NCI-H510A (cell line): ENCODE results near the gene LLPH.

Experiments used
- DNase-seq: peaks from one replicate; lab custom pipeline; 2025; lab: John Stamatoyannopoulos, UW

Gene LLPH

DNA sequence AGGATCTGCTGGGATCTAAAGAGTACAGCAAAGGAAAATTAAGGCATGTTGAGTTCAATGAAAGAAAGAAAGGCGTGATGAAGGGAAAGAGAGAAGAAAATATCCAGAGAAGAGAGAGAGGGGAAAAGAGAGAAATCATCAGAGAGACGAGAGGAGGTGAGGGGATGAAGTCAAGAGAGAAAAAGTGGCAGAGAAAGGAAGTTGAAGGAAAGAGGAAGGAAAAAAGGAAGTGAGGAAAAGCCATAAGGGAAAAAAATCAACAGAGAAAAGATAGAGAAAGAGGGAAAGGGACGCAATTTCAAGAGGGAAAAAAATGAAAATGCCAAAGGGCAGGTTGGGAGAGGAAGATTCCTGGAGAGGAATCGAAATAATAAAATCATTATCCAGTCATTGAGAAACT is 40.4 kb downstream of the LLPH start:
- DNase-seq: no peak

DNA sequence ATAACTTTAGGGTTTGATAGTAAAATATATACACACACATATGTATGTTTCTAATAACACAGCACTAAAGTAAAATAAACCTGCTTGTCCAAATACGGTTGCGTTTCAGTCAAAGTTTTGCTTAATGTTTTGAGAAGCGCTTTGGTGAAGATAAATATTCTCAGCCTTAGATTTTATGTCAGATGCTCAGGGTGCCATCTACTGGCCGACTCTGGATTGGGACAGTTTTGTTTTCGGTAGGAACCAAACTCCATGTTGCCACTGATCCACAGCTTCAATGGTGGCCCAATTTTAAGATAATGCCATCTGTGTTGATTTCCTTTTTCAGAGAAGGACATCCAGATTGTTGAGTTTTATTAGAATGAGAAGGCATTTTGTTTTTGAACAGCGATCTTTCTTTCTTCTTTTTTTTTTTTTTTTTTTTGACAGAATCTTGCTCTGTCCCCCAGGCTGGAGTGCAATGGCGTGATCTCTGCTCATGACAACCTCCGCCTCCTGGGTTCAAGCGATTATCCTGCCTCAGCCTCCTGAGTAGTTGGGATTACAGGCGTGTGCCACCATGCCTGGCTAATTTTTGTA is 43.1 kb downstream of the LLPH start:
- no peak for DNase-seq

DNA sequence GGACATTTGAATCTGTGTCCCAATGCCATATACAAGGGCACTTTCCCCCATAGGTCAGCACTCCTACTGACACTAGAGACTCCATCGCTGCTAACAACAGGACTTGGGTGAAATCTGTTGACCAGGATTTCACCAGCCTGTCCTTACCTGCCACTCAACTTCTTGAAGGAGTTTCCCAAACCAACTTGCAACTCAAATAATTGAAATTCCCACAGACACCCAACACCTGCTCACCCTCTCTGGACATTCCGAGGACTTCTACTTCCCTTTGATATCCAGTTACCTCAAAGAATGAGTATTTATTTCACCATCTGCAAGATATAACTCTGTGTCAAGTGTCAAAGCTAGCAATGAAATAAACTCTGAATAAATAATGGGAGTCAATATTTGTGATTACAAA is 44.6 kb downstream of the LLPH start:
- DNase-seq: no peak

DNA sequence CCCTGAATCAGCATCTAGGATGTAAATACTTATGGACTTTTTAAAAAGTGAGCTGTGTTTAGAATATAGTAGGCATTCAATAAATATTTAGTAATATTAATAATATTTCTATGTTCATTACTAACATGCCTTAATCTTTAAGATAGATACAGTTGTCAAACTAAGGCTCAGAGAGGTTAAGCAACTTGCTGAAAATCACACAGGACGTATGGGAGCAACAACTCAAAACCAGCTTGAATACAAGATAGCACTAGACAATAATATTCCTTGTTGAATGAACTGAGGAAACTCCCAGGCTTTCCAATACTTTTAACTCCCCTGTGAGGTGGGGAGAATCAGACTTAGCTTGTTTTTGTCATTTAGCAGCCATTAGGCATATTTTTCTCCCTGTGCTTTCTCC is 45.3 kb downstream of the LLPH start:
- no peak for DNase-seq

DNA sequence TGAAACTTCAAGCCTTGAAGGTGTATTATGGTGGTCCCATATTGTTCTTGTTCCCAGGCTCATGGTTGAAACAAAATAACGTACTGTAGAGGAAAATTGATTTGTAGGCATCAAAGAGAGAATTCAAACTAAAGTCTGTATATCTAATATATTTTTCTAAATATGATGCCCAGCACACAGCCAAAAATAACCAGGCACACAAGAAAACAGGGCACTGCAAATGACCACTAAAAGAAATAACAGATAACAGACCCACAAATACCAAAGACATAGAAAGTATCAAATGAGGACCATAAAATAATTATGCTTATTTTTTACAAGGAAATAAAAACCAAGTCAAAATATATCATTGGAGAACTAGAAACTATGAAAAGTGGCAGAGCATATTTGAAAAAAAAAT is 46.8 kb downstream of the LLPH start:
- no peak for DNase-seq

DNA sequence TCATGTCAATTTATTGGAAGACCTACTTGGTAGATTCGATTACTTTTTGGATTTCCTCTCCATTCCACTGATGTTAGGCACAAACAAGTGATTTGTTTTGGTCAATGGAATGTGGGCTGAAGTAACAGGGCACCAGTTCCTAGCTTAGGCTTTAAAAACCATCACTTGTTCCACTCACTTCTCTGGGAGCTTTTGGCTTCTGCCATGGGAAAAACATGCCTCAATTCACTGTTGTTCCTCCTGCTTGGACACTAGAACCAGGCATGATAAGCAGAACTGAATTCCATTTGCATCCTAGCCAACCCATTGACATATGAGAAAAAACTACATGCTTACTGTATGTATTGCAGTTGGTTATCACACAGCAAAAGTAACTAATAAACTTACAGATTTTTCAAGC is 47.8 kb downstream of the LLPH start:
- no peak for DNase-seq

DNA sequence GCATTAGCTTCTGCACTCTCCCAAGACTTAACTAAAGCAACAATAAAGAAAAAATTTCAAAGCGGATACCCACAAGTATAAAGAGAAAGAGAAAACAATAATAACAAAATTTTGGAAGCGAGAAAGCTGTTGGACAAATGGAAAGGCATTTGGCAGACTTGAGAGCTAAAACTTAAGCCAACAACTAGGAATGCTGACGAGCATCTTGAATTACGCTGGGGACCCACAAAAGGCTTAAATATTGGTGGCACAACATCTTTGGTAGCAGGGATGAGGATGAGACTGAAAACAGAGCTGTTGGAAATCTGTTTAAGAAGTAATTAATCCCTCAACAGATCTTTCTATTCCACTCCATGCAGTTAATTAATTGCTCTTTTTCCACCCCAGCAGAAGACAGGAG is 49.8 kb downstream of the LLPH start:
- no peak for DNase-seq

DNA sequence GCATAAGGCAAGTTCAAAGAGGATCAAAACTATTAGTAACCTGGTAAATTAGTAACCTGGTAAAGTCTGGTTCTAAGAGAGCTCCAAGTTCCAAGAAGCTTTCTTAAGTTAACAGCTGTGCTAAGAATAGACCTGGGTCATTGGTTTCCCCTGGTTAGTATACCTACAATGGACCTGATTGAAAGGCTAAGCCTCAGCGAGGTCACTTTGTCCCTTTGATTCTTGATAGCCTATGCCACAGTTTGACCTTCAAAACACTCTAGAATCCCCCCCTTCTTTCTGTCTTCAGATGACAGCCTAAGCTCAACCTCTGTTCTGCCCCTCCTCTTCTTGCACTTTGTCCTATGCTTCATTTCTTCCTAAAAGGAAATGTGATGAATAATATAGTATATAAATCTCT is 53.0 kb downstream of the LLPH start:
- no peak for DNase-seq

DNA sequence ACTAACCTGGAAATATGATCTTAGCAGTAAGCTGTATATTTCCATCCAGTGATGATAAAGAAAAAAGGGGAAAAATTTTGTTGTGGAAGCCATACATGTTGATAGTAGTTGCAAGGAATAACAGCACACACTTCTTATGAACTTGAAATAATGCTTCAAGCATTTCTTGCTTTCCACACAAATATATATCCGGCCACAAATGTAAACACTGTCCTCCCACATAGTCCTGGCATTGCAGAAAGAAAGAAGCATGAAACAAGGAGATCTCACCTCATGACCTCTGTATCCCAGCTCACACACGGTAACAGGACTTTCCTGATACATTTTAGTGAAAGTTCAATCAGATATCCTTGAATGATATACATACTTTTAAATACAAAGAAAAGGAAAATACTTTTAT is 56.0 kb downstream of the LLPH start:
- no peak for DNase-seq

DNA sequence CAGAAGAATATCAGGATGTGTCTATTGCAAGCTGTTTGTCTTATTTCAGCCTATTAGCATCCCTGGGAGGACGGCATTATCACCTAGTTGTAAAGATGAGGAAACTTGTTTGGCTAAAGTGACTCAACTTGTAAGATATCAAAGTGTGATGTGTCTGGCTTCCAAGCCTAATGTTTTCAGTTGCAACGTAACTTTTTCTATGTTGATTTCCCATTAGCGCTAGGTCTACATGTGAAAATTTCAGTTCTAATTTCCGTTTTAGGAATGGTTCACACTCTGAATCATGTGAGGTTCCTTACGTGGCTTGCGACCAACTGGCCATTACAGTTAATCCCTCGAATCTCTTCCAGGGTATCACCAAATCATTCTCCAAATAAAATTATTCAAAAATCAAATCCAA is 58.0 kb downstream of the LLPH start:
- DNase-seq: no peak

DNA sequence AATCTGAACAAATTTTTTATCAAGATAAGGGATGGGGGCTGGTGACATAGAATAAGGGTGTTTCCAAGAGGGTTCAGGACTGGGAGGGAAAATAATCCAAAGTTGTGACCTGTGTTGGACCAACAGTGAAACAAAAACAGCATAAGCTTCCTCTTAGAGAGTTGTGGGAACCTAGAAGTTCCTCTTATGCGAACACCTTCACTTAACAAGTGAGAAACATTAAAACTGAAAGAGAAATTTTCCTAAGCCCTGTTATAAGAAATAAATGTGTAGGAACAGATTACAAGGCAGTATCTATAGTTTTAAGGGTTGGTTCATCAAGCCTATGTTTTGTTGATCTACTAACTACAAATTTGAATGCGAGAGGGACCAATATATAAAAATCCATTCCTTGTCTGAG is 58.4 kb downstream of the LLPH start:
- DNase-seq: no peak

DNA sequence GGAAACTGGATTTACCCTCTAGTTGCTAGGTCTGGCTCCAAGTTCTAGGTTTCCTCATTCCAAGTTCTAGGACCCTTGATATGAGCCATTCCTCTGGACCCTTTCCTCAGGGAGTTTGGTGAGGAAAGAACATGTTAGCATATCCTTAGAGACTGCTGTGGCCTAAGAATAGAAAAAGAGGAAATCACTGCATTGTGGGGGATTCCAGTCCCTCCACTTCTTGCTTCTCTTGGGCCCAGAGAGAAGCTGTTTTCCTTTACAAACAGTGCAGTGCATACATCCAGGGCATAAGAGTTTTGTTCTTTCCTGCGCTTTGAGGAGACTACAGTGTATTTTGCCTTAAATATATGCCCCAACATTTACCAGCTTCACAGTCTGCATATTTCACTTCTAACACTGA is 59.0 kb downstream of the LLPH start:
- DNase-seq: no peak

DNA sequence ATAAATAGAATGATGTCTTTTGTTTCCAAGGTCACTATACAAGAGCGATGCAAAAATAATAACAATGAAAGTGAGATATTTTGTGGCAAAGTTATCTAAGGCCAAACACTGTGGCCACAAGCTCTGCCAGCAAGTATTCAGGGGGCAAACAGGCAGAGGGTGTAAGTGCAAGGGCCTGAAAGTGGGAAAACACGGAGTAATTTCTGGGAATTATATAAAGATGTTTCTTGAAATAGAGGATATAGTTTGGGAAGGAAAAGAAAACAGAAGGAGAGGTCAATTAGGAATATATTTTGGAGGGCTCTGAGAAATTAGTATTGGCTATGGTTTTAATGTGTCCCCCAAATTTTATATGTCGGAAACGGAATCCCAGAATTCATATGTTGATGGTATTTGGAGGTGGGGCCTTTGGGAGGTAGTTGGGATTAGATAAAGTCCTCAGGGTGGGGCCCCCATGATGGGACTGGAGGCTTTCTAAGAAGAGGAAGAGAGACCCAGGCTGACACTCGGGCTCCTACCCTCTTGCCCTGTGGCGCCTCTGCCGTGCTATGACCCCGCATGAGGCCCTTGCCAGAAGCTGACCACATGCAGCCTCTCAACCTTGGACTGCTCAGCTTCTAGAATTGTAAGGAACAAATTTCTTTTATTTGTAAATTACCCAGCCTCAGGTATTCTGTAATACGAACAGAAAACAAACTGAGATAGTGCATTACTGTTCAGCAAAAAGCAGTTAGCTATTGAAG is 60.0 kb downstream of the LLPH start:
- no peak for DNase-seq

DNA sequence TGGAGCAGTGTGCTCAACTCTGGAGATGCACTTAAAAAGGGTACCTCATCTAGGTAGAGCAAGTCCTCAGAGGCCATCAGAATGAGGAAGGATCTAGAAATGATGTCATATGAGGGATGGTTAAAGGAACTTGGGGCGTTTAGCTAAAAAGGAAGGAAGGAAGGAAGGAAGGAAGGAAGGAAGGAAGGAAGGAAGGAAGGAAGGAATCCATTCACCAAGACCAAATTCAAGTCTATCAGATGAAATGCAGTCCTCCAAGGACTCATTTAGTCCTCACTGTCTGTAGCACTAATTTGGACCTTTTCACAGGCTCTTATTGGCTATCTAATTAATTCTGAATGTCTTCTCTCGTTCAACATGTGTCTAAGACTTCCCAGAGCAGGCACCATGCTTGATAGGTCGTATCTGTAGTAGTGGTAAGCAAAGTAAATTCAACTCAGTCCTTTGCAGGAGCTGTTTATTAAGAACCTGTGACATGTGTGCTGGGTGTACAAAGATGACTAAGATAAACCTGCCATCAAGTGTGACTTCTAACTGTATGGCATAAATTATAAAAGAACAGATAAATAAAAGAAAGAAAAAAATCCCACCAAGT is 63.5 kb downstream of the LLPH start:
- DNase-seq: no peak
